IPS-15b (cell line): ENCODE data around the gene CDH8.
"Not testable (repeated sequence)": the region's sequence is repeated elsewhere in the genome, so short reads cannot be mapped to it uniquely, and the experiment has no call there.

ENCODE experiments used
- H3K27me3 ChIP-seq: one replicate; pipeline ENCODE4 v1.6.1; 2013; ENCODE audit warnings: low read length; ENCODE audit not compliant: control insufficient read depth, insufficient read depth
- H3K36me3 ChIP-seq: one replicate; pipeline ENCODE4 v1.6.1; 2013; ENCODE audit warnings: low read length; ENCODE audit not compliant: control insufficient read depth, insufficient read depth
- H3K4me1 ChIP-seq: one replicate; pipeline ENCODE4 v1.6.1; 2013; ENCODE audit warnings: mild to moderate bottlenecking, low read length; ENCODE audit not compliant: control insufficient read depth, insufficient read depth
- H3K4me3 ChIP-seq: one replicate; pipeline ENCODE4 v1.5.1; 2013; ENCODE audit warnings: low read depth, low read length
- H3K9ac ChIP-seq: one replicate; pipeline ENCODE4 v1.6.1; 2013; ENCODE audit warnings: low read depth, mild to moderate bottlenecking, low read length
- H3K9me3 ChIP-seq: one replicate; pipeline ENCODE4 v1.6.1; 2013; ENCODE audit warnings: mild to moderate bottlenecking, low read length; ENCODE audit not compliant: control insufficient read depth, insufficient read depth

CDH8 gene

GRCh38 chr16:61726701-61727100 lies 309.5 kb downstream of the CDH8 start:
- Histone ChIP-seq H3K36me3 (no peaks in the 10 kb centered on the region), H3K9me3 (no peaks in the 10 kb centered on the region), H3K4me1 (peaks cover 15% of the 10 kb centered on the region), H3K4me3 (no peak overlapping the region), H3K27me3 (no peaks in the 10 kb centered on the region), H3K9ac (no peak overlapping the region)

DNA sequence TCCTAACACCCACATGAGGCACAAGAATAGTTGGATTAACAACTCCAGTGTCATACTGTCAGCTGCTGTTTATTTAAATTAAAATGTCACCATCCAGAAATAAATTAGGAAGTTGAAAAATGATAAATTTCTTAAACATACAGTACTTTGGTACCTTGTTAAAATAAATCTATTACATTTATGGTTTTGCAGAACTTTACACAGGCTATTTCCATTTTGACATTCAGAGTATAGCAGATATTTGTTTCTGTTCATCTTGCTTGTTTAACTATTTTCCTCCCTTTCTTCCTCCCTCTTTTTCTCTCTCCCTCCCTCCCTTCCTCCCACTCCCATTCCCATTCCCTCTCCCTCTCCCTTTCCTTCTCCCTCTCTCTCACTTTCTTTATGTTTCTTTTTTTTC lies 310.1 kb downstream of the CDH8 start:
- Histone ChIP-seq H3K4me1 (peaks cover 10% of the 10 kb centered on the region), H3K27me3 (no peaks in the 10 kb centered on the region), H3K36me3 (no peaks in the 10 kb centered on the region), H3K9me3 (no peaks in the 10 kb centered on the region), H3K9ac (no peak overlapping the region), H3K4me3 (no peak overlapping the region)

GRCh38 chr16:61721544-61721943 lies 314.7 kb downstream of the CDH8 start:
- Histone ChIP-seq H3K9ac (no peak overlapping the region), H3K9me3 (no peaks in the 10 kb centered on the region), H3K4me3 (no peak overlapping the region), H3K27me3 (no peaks in the 10 kb centered on the region), H3K36me3 (no peaks in the 10 kb centered on the region), H3K4me1 (peaks cover 4% of the 10 kb centered on the region)

- H3K4me3 ChIP-seq, result no peak overlapping the region
- no peaks in the 10 kb centered on the region for H3K9me3 ChIP-seq
- H3K36me3 ChIP-seq, result no peaks in the 10 kb centered on the region
- no peaks in the 10 kb centered on the region for H3K27me3 ChIP-seq
- no peak overlapping the region for H3K9ac ChIP-seq
- peaks cover 4% of the 10 kb centered on the region for H3K4me1 ChIP-seq
Observed at GRCh38 chr16:61715393-61715792, 320.8 kb downstream of the CDH8 start.

DNA sequence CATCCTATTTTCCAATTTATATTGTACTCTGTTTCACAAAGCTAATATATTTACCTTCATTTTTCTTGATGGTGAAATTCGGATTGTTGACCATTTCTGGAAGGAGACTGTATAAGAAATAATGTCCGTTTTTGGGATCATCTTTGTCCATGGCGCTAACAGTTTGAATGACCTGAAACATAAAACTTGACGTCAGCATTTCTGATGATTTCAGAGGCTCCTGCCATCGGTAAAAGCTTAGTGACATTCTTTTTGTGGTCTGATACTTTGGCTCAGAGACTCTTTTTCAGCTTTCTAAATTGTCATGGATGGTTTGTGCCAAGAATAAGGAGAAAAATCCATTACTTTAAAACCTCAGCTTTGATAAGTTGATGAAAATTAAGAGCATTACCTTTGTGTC lies 322.5 kb downstream of the CDH8 start:
- Histone ChIP-seq H3K4me1 (no peaks in the 10 kb centered on the region), H3K9ac (no peak overlapping the region), H3K36me3 (no peaks in the 10 kb centered on the region), H3K9me3 (no peaks in the 10 kb centered on the region), H3K4me3 (no peak overlapping the region), H3K27me3 (no peaks in the 10 kb centered on the region)

DNA sequence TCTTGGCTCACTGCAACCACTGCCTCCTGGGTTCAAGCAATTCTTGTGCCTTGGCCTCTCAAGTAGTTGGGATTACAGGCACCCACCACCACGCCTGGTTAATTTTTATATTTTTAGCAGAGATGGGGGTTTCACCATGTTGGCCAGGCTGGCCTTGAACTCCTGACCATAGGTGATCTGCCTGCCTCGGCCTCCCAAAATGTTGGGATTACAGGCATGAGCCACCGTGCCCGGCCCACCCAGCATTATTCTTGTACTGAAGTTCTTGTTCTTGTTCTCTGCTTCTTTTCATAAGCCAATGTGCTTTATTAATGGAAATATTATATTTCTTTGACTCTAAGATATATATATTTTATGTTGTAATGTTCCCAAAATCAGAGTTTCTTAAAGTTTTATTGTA lies 336.6 kb downstream of the CDH8 start:
- not testable (repeated sequence) for H3K9me3 ChIP-seq, H3K4me1 ChIP-seq, H3K36me3 ChIP-seq, H3K9ac ChIP-seq, H3K27me3 ChIP-seq, H3K4me3 ChIP-seq

DNA sequence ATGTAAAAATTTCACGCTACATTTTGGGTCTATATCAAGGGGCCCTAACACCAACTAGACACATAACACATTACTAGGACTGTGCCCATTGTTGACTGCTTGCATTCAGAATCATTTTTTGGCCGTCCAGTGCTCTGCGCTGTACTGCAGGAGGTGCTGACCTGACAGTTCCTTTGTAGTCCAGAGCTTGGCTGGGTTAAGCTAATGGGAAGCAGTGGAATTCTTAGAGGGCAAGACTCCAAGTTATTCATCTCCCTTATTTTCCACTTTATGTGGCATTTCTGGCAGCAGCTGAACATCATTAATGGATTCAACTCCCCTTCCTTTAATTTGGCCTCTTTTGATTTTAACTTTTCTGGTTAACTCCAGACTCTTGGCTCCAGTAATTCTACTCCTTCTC lies 351.7 kb downstream of the CDH8 start:
- no peaks in the 10 kb centered on the region for H3K9me3 ChIP-seq
- H3K27me3 ChIP-seq, result no peaks in the 10 kb centered on the region
- no peaks in the 10 kb centered on the region for H3K36me3 ChIP-seq
- no peaks in the 10 kb centered on the region for H3K4me1 ChIP-seq
- H3K4me3 ChIP-seq, result no peak overlapping the region
- no peak overlapping the region for H3K9ac ChIP-seq

GRCh38 chr16:61681673-61682072 lies 354.6 kb downstream of the CDH8 start:
- H3K36me3 ChIP-seq, result no peaks in the 10 kb centered on the region
- peaks cover 8% of the 10 kb centered on the region for H3K4me1 ChIP-seq
- H3K9me3 ChIP-seq, result no peaks in the 10 kb centered on the region

GRCh38 chr16:61681124-61681523 lies 355.1 kb downstream of the CDH8 start:
- Histone ChIP-seq H3K27me3 (no peaks in the 10 kb centered on the region), H3K36me3 (no peaks in the 10 kb centered on the region), H3K9me3 (no peaks in the 10 kb centered on the region), H3K4me1 (peaks cover 8% of the 10 kb centered on the region), H3K9ac (no peak overlapping the region), H3K4me3 (no peak overlapping the region)

More at GRCh38 chr16:61681673-61682072, 354.6 kb downstream of the CDH8 start:
- Histone ChIP-seq H3K27me3 (no peaks in the 10 kb centered on the region), H3K4me3 (no peak overlapping the region), H3K9ac (no peak overlapping the region)

DNA sequence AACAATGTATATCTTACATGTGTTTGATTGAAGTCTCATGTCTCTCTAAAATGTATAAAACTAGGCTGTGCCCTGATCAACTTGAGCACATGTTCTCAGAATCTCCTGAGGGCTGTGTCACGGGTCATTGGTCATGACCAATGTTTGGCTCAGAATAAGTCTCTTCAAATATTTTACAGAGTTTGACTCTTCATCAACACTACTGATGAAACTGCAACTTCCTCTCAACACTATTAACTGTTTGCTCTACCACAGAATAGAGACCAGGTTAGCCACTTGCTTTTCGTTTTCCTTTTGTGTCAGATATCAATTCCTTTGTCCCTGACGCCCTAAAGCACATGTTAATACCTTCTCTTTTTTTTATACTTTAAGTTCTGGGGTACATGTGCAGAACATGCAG lies 358.1 kb downstream of the CDH8 start:
- no peaks in the 10 kb centered on the region for H3K36me3 ChIP-seq
- H3K27me3 ChIP-seq, result no peaks in the 10 kb centered on the region
- no peak overlapping the region for H3K4me3 ChIP-seq
- H3K4me1 ChIP-seq, result peaks cover 8% of the 10 kb centered on the region
- no peaks in the 10 kb centered on the region for H3K9me3 ChIP-seq
- H3K9ac ChIP-seq, result no peak overlapping the region

DNA sequence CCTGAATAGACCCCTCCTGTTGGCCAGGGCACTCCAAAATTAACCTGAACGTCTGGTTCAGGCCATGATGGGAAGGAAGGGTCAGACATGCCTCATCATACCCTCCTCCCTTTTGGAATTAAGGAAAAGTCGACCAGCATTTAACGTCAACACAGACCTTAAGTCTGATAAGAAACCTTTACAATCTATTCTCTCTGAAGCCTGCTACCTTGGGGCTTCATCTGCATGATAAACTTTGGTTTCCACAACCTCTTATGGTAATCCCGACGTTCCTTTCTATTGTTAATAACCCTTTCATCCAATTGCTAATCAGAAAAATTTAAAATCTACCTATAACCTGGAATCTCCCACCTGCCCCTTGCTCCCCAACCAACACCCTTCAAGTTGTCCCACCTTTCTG lies 358.5 kb downstream of the CDH8 start:
- Histone ChIP-seq H3K36me3 (no peaks in the 10 kb centered on the region), H3K27me3 (no peaks in the 10 kb centered on the region), H3K4me3 (no peak overlapping the region), H3K9me3 (no peaks in the 10 kb centered on the region), H3K9ac (no peak overlapping the region), H3K4me1 (peaks cover 8% of the 10 kb centered on the region)

DNA sequence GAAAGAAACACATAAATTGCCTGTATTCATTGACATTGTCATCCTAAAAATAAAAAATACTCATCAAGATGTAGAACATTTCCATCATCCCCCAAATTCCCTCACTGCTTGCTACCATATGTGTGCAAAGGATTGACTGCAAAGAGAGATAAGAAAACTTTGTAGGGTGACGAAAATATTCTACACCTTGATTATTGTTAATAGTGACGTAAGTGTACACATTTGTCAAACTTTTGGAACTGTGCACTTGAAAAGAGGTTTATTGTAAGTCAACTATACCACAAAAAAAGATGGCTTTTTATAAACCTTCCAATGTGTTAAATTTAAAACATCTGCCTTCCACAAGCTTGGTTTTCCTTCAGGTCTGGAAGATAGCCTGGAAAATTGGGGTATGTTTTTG lies 359.5 kb downstream of the CDH8 start:
- Histone ChIP-seq H3K36me3 (no peaks in the 10 kb centered on the region), H3K9me3 (no peaks in the 10 kb centered on the region), H3K4me1 (peaks cover 8% of the 10 kb centered on the region), H3K27me3 (no peaks in the 10 kb centered on the region), H3K9ac (no peak overlapping the region), H3K4me3 (no peak overlapping the region)

DNA sequence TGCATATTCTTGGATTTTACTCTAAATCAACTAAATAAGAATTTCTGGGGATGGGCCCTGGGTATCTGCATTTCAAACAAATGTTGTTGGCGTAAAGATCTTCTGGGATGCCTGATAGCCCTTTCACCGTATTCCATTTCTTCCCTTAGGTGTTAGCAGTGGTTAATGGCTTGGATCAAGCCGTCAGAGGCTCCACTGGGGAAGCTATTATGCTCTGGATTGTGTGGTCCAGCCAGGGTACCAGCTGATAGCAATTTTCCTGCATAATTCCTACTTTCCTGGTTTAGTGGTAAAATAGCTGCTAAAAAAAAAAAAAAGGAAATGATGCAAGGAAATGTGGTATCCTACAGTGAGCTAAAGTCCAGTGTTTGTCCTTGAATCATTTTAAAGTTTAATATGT lies 365.1 kb downstream of the CDH8 start:
- Histone ChIP-seq H3K27me3 (no peaks in the 10 kb centered on the region), H3K4me3 (no peak overlapping the region), H3K9me3 (no peaks in the 10 kb centered on the region), H3K9ac (no peak overlapping the region), H3K36me3 (no peaks in the 10 kb centered on the region), H3K4me1 (no peaks in the 10 kb centered on the region)
